Stimulated activated CD4-positive, alpha-beta T cell treated with anti-CD3 and anti-CD28 coated beads, TNF-alpha, amount 100 ng/mL, for 24 hours (primary cell): ENCODE data around the gene SPIRE1.
"Not testable (repeated sequence)": the region's sequence is repeated elsewhere in the genome, so short reads cannot be mapped to it uniquely, and the experiment has no call there.

Experiments used
- DNase-seq, 3 experiments: peaks; one replicate each; pipeline ENCODE4 v3.0.0-alpha.2; 2020; ENCODE audit warnings: low read depth in 3 of 3

The SPIRE1 gene

DNA sequence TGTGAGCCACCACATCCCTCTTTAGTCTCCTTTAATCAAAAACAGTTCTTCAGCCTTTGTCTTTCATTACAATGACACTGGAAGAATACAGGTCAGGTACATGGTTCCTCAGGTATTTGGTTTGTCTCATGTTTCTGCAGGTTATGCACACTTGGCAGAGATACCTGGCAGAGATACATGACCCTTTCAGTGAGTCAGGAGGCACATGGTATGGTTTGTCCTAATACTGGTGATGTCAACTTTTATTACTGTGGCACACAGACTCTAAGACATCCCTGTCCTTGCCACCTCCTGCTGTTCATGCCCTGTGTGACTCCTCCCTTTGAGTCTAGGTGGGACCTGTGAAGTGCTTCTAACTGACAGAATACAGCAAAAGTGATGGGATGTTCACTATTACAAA is 58.4 kb downstream of the SPIRE1 start:
- DNase-seq: no peak

DNA sequence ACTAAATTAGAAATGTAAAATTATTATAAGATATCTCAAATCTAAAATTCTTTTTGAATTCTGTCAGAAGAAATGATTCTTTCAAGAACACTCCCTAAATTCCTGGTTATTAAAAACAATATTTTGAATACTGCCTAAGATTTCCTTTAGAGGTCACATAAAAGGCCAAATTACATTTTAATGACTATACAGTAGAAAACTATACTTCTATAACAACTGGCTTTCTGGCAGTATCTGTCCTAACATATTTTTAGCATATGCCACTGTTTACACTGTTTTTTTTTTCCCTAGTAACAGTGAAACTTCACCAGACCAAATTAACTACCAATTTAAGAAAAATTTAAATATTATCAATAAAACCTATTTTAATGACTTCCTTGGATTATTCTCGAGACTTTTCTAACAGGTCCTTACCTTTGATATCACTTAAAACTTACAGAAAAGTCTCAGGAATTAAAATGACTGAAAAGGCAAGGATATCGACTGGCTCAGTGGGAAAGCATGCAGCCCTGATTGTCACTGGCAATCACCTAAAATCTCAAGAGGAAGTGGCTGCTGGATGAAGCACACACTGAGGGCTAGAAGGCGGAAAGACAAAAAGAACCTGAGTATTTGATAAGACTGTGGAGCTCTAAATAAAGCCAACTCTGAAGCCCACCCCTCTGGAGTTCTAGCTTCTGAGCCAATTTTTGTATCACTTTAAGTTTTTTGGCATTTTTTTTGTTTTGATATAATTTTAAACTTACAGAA is 59.6 kb downstream of the SPIRE1 start:
- DNase-seq: no peak

DNA sequence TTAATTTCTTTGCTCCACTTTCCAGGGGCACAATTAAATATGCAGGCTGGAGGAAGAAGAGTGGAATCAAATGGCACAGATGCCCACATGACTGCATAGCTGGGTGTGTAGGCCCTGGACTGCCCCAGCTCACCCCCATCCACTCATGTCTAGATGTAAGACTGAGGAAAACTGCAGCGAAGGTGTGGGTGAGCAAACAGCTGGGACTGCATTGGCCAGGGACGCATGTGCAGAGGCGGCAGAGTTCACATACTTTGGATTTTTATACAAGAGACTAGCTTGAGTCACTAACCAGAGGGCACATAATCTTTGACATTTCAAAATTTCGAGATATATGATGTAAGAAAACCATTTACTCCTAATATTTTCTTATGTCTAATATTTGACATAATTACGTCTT is 60.1 kb downstream of the SPIRE1 start:
- DNase-seq: no peak

DNA sequence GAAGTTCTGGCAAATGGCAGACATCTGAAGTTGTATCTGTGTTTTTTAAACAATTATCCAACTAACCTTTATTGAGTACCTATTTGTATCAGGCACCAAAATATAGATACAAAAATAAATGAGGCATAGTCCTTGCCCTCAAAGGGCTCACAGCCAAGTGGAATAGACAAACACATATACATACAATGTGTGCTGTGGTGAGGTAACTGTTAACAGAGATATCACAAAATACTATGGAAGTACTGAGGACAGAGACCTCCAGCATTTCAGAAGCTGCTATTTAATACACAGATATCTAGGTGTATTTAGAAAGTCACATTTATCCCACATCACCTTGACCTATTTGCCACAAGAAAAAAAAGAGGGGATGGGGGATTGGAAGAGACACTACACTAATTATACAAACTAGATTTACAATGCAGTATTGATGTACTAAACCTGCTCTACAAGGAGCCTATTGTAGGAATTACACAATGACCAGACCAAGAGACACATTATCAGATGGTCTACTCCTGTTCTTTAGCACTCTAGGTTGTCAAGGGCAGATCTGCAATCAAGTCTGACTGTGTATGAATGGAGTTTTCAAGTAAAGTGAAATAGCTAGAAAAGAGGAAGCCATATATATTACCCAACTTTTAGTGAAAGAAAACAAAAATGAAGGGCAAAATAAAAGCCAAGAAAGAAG is 62.2 kb downstream of the SPIRE1 start:
- DNase-seq: no peak

DNA sequence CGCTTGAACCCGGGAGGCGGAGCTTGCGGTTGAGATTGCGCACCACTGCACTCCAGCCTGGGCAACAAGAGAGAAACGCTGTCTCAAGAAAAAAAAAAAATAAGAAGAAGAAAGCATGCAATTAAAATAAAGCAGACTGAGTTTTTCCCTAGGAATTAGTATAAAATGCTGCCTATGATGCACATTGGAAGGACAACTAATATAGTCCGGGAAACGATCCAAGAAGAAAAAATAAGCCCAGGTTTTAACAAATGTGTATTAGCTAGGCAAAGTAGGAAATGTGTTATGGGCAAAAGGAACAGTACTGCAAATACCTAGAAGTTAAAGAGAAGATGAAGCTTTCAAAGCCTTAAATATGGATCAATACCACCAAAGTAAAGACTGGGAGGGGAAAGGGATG is 64.0 kb downstream of the SPIRE1 start:
- no peak for DNase-seq

DNA sequence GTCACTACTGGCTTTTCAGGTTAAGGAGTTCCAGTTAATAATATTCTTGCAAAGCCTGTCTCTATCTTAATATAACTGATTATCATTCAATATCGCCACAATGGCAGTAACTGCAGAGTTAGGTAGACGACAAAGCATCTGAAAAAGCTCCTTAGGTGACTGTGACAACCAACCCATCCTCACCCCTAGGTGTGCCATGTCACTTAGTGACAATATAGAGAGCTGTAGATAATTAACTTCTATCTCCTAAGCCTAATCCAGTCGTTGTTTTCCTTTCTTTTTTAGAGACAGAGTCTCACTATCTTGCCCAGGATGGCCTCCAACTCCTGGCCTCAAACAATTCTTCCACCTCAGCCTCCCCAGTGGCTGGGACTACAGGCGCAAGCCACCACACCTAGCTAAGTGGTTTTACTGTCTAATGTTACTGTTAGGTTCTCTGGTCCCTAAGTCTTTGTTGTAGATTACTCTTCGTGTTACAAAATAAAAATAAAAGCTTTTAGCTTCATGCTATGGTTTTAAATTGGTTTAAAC is 65.2 kb downstream of the SPIRE1 start:
- no peak for DNase-seq

DNA sequence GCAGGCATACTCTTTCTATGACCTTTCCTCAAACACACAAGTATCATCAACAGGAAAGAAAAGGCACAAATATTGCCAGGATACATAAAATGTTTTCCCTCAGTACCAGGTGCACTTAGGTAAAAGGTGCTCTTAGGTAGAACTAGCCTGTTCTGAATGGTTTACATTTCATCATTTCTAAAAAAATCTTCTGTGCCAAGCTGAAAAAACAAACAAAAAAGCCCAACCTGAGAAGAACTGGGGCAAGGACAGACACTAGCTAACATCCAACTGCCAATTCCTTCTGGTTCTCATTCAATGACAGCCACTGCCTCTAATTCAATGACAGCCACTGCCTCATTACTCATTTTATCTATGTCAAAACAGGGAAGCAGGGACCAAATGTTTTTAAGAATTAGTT is 68.5 kb downstream of the SPIRE1 start:
- no peak for DNase-seq

DNA sequence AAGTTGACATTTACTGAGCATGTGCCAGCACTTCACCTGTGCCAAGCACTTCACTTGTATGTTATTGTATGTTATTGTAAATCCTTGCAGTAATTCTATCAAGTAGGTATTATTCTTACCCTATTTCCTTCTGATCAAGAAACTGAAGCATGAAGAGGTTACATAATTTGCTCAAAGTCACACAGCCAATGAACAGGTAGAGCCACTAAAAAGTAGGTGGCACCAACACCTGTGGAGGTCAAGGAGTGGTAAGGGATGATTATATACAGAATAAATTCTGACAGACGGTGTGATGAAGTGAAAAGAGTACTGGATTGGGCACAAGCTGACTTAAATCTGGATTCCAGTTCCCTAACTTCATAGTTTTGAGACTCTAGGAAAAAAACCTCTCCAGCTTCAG is 71.0 kb downstream of the SPIRE1 start:
- no peak for DNase-seq

DNA sequence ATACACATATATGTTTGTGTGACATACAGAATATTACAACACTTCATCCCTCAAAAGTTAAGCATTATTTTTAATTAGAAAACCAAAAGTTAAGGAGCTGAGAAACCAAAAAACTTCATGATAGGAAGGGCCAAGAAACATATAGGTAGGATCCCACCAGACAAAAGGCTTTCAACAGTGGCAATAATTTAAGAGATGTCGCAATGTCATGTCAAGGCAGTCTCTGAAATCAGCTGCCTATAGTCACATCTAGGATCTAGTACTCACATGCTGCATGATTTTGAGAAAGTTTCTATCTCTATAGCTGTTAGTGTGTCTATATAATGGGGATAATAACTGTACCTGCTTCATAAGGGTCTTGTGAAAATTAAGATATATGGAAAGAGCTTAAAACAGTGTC is 72.7 kb downstream of the SPIRE1 start:
- no peak for DNase-seq

DNA sequence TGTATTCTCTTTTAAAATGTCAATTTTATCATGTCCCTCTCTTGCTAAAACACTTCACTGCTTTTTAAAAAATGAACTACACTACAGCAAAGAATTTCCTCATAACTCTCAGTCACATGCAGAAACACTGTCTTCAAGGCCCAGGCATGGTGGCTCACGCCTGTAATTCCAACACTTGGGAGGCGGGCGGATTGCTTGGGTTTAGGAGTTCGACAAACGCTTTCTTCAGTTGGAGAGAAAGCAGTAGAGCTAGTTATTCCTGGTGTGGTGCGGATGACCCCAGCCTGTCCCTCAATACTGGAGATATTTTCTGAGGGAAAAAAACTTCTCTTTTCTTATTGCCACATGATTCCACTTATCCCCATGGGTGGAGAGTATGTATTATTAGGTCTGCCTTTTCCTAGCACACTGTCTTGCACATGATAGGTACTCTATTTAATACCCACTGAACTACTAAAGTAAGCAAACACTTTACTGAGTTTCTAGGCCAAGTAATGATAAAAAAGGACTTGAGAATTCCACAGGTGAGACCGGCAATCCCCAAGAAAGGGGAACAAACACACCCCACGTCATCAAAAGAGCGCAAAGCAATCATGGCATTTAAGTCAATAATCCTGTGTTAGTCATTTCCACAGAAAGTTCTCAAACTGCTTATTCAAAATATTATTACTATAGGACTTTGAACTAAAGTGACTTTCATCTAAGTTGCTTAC is 77.1 kb downstream of the SPIRE1 start:
- DNase-seq: no peak

DNA sequence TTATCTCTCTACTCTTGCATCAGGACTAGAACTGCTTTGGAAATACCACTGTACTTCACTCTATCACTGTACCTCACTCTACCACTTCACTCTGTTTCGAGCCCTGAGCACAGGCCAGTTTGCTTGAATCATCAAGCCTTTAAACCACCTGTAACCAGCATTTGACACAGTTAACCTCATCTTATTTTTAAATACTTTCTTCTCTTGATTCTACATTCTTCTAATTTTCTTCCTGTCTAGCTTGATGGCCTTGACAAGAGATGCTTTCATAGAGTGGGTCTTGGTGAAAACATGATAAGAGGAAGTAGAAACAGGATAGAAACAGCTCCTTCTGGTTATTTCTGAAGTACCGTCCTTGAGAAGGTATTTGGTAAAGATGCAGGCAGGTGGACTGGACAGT is 78.1 kb downstream of the SPIRE1 start:
- no peak for DNase-seq

DNA sequence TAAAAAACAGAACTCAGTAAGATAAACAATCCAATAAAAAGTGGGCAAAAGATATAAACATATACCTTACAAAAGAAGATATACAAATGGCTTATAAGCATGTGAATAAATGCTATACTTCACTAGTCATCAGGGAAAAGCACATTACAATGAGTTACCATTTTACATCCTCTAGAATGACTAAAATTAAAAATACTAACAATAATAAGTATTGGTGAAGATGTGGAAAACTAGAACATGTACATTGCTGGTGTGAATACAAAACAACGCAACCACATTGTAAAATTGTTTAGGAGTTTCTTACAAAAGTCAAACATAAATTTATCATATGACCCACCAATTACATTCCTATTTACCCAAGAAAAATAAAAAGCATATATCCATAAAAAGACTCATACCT is 80.1 kb downstream of the SPIRE1 start:
- DNase-seq: no peak

DNA sequence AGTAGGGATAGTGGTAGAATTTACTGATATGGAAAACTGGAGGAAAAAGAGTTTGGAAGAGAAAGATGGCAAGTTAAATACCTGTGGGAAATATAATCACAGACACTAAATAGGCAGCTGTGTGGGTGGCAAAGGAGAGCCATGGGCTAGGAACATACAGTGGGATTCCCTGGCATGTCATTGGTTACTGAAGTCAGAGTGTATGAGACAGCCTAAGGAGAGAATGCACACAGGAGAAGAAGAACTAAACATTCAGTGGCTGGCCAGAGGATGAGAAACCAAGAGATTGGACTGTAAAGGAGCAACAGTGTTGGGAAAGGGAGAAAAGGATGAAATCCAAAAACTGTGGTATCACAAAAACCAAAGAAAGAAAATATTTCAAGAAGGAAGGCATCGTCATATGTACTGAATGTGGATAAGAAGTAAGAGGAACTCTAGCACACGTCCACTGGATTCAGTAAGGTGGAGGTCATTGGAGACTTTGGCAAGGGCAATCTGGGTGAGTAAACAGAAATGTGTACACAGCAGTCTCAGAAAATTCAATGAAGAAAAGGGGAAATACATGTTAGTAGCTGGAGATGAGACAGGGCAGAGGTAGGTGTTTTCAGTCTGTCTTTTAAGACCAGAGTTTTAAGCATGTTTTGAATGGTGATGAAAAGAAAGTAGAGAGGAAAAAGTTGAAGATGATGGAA is 83.3 kb downstream of the SPIRE1 start:
- DNase-seq: no peak

DNA sequence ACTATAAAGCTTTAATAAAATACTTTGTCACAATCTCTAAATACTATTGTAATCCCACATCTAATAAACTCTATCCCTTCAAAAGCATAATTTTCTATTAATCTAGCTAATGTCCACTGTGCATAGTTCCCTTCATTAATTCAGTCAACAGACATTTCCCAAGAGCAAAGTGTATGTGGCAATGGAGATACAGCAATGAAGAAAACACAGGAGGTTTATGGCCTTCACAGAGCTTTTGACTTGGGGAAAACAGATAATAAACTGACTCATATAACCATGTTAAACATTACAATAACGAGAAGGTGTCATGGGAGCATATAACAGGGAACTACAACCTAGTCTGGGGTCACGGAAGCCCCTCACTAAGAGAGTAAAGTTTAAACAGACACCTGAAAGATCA is 86.3 kb downstream of the SPIRE1 start:
- DNase-seq: no peak

DNA sequence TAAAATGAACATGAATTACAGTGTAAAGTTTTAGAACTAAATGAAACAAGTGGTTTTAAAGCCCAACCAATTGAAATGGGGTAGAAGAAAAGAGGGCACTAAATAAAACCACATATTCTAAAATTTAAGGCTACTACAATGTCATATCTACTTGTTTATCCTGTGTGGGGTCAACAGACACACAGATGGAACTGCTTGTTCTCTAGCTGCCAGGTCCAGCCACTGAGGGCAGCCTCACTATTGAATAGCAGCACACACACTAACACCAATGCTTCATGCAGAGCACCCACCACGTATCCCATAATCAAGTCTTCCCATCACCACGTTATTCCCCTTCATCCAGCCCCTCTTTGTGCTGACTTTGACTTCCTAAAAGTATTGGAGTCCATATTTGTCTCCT is 88.1 kb downstream of the SPIRE1 start:
- DNase-seq: no peak

DNA sequence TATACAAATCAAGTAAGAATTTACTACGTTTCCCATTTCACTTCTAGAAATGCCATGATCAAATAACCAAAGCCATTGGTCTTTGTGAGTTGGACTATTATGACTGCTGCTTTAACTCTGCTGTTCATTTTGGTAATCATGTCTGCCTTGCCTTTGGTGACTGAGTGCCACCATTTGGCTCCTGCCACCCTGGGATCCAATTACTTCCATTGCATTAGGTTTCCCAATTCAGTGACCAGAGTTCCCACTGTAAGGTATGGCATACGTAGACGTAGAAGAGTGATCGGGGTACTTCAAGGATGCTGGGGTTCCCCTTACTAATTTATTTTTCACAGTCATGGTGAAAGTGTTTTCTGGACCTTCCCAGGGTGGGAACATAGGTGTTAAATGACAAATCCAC is 90.1 kb downstream of the SPIRE1 start:
- no peak for DNase-seq

DNA sequence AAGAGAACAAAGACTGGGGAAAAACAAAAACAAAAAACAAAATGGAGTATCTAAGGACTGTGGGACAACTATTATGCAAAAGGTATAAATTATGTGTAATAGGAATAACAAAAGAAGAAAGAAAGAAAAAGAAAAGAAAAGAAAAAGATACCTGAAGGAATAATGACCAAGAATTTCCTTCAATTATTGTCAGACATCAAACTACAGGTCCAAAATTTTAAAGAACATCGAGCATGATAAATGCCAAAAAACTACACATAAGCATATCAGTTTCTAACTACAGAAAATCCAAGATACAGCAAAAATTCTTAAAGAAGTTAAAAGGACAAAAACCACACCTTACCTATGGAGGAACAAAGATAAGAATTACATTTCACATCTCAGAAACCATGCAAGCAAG is 93.0 kb downstream of the SPIRE1 start:
- no peak for DNase-seq

DNA sequence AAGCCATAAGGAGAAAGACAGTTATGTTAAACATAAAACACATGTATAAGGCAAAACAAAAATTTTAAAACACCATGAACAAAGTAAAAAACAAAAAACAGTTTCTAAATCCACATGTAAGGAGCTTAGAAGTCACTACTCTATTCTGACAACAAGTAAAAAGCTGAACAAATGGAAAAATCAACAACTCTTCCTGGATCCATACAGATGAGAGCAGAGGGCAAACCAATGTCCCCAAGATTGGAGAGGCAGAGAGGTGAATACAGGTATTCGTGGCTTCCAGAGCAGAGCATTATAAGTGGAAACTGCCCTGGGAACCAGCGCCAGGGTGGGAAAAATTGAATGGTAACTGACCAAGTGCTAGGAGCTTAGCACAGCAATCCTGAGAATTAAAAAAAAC is 93.5 kb downstream of the SPIRE1 start:
- no peak for DNase-seq

DNA sequence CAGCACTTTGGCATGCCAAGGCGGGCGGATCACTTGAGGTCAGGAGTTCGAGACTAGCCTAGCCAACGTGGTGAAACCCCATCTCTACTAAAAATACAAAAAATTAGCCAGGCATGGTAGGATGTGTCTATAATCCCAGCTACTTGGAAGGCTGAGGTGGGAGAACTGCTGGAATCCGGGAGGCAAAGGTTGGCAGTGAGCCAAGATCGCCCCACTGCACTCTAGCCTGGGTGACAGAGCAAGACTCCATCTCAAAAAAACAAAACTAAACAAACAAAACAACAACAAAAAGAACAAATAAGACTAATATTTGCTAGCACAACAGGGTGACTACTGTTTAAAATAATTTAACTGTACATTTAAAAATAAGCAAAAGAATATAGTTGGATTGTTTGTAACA is 97.3 kb downstream of the SPIRE1 start:
- DNase-seq: not testable (repeated sequence)

DNA sequence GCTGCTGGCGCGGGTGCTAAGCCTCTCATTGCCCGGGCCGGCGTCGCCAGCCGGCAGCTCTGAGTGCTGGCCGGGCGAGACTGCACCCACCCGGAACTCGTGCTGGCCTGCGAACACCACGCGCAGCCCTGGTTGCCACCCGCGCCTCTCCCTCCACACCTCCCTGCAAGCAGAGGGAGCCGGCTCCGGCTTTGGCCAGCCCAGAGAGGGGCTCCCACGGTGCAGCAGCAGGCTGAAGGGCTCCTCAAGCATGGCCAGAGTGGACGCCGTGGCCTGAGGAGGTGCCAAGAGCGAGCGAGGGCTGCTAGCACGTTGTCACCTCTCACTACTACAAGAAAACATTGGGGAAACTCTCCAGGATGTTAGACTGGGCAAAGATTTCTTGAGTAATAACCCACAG is 98.6 kb downstream of the SPIRE1 start:
- no peak for DNase-seq

DNA sequence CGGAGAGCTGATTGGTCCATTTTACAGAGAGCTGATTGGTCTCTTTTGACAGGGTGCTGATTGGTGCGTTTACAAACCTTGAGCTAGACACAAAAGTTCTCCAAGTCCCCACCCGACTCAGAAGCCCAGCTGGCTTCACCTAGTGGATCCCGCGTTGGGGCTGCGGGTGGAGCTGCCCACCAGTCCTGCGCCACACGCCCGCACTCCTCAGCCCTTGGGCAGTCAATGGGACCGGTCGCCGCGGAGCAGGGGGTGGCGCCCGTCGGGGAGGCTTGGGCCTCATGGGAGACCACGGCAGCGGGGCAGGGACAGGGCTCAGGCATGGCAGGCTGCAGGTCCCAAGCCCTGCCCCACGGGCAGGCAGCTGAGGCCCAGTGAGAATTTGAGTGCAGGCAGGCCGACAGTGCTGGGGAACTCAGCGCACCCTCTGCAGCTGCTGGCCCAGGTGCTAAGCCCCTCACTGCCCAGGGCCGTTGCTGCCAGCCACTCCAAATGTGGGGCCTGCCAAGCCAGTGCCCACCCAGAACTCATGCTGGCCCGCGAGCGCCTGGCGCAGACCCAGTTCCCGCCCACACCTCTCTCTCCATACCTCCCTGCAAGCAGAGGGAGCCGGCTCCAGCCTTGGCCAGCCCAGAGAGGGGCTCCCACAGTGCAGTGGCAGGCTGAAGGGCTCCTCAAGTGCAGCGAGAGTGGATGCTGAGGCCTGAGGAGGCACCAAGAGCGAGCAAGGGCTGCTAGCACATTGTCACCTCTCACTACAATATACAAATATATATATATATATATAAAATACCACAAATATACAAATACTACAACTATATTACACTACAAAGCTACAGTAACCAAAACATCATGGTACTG is 100.7 kb downstream of the SPIRE1 start:
- no peak for DNase-seq
